HepG2 (cell line): Measurements from ENCODE around the gene TTLL8. TPM values are rescaled to one million over a fixed set of nuclear protein-coding genes. Genes with fewer than 3 reads are reported as not detected.

Source experiments
- ATAC-seq: fragments of 200-7000 bp; cut with Tn5 transposase; 3 replicates; pipeline ENCODE4 v1.9.1; 2020; ENCODE audit warnings: mild to moderate bottlenecking, moderate library complexity
- BruUV-seq: library from RNA; stranded (reverse); fragments of 400-500 nt; replicated peaks from 2 replicates; lab custom pipeline; 2021; lab: Mats Ljungman, UMichigan
- CTCF ChIA-PET: fragments of 300-600 bp; formaldehyde crosslinking; extraction: SDS; loops from one replicate; lab custom pipeline; 2021; ENCODE audit warnings: low total read pairs, inconsistent platforms, low intra/inter-chr PET ratio; lab: Yijun Ruan, JAX
- POLR2A ChIA-PET: fragments of 350-600 bp; sonication (Branson Sonifier 250); formaldehyde crosslinking; loops from one replicate; lab custom pipeline; 2020; ENCODE audit warnings: antibody characterized with exemption, inconsistent platforms; lab: Yijun Ruan, JAX
- DNase-seq: peaks from one replicate; pipeline ENCODE4 v3.0.0-alpha.2; 2015; ENCODE audit warnings: low spot score
- FAIRE-seq: peaks from 3 replicates; lab custom pipeline; 2011; peaks lifted over from hg19 to GRCh38; lab: Jason Lieb, UNC
- H2AFZ ChIP-seq: one replicate; pipeline ENCODE4 v1.6.1; 2011; ENCODE audit warnings: low read length, inconsistent platforms
- H3K27ac ChIP-seq: fragments of 300-600 bp; 3 replicates; pipeline ENCODE4 v1.8.0; 2011; ENCODE audit warnings: mixed run types, mild to moderate bottlenecking, mixed read lengths, low read length, inconsistent platforms; ENCODE audit not compliant: insufficient read depth; ENCODE audit errors: extremely low read length
- H3K27me3 ChIP-seq, 2 experiments: fragments of 200-600 bp in 1 of 2; 2 replicates in 1 of 2; 3 replicates in 1 of 2; pipeline versions ENCODE4 v1.6.0 to v1.8.0; 2011; ENCODE audit warnings: low read length in 2 of 2, mild to moderate bottlenecking in 2 of 2, moderate library complexity in 2 of 2, inconsistent platforms in 1 of 2; ENCODE audit not compliant: insufficient read depth in 2 of 2, control insufficient read depth in 1 of 2
- H3K36me3 ChIP-seq, 2 experiments: fragments of 200-600 bp in 1 of 2; replicated peaks in 1 of 2; 2 replicates in 1 of 2; 3 replicates in 1 of 2; pipeline versions ENCODE4 v1.5.1 to v1.8.0; 2011; ENCODE audit warnings: low read length in 2 of 2, inconsistent platforms in 1 of 2; ENCODE audit not compliant: insufficient read depth in 2 of 2, control insufficient read depth in 1 of 2
- H3K4me1 ChIP-seq: 2 replicates; pipeline ENCODE4 v1.5.1; 2012; ENCODE audit warnings: low read length, inconsistent platforms; ENCODE audit not compliant: insufficient read depth
- H3K4me2 ChIP-seq: 2 replicates; pipeline ENCODE4 v1.6.0; 2011; ENCODE audit warnings: low read depth, low read length, inconsistent platforms
- H3K4me3 ChIP-seq, 3 experiments: fragments of 200-600 bp in 1 of 3; sonication (generic), shearing (Covaris generic) in 1 of 3; replicated peaks in 1 of 3; 2 replicates each; pipeline ENCODE4 v1.5.1; 2011 to 2016; ENCODE audit warnings: low read length in 3 of 3, inconsistent platforms in 2 of 3, low read depth in 2 of 3, mild to moderate bottlenecking in 2 of 3, control low read depth in 1 of 3, mixed read lengths in 1 of 3; ENCODE audit not compliant: insufficient read depth in 1 of 3
- H3K79me2 ChIP-seq: one replicate; pipeline ENCODE4 v1.6.1; 2011; ENCODE audit warnings: low read length, inconsistent platforms; ENCODE audit not compliant: insufficient read depth
- H3K9ac ChIP-seq: 2 replicates; pipeline ENCODE4 v1.6.0; 2011; ENCODE audit warnings: mild to moderate bottlenecking, low read depth, low read length, inconsistent platforms; ENCODE audit not compliant: insufficient read depth
- H3K9me3 ChIP-seq: 2 replicates; pipeline ENCODE4 v1.5.1; 2012; ENCODE audit warnings: mild to moderate bottlenecking, low read length
- H4K20me1 ChIP-seq: 2 replicates; pipeline ENCODE4 v1.6.0; 2011; ENCODE audit warnings: inconsistent platforms, mild to moderate bottlenecking, low read length, moderate library complexity; ENCODE audit not compliant: insufficient read depth
- DMAP1 ChIP-seq: IDR thresholded peaks from 2 replicates; pipeline ENCODE4 v1.6.1; 2016
- HNRNPL ChIP-seq: fragments of 200-400 bp; formaldehyde crosslinking; IDR thresholded peaks from 2 replicates; pipeline ENCODE4 v1.6.1; 2017; ENCODE audit warnings: mild to moderate bottlenecking, low read depth, low read length
- IKZF5 ChIP-seq: IDR thresholded peaks from 2 replicates; pipeline ENCODE4 v1.6.1; 2018; ENCODE audit warnings: missing genetic modification reagents, mild to moderate bottlenecking, missing compliant biosample characterization
- PAX8 ChIP-seq: sonication (generic); formaldehyde crosslinking; IDR thresholded peaks from 2 replicates; pipeline ENCODE4 v1.8.0; 2022; ENCODE audit warnings: mild to moderate bottlenecking, missing genetic modification reagents, borderline replicate concordance
- TEF ChIP-seq: sonication (generic); formaldehyde crosslinking; IDR thresholded peaks from 2 replicates; pipeline ENCODE4 v1.5.0; 2020; ENCODE audit warnings: missing genetic modification reagents
- THAP9 ChIP-seq: sonication (generic); formaldehyde crosslinking; IDR thresholded peaks from 2 replicates; pipeline ENCODE4; 2020; ENCODE audit warnings: missing genetic modification reagents, mild to moderate bottlenecking, borderline replicate concordance
- ZMYM3 ChIP-seq: sonication (generic); formaldehyde crosslinking; IDR thresholded peaks from 2 replicates; pipeline ENCODE4 v1.5.1; 2020; ENCODE audit warnings: mild to moderate bottlenecking, missing genetic modification reagents
- ZNF251 ChIP-seq: sonication (generic); formaldehyde crosslinking; IDR thresholded peaks from 2 replicates; pipeline ENCODE4 v1.9.0; 2021; ENCODE audit warnings: mild to moderate bottlenecking, missing genetic modification reagents
- WGBS: methylation state at CpG from one replicate; pipeline ENCODE4 v1.1.6; 2017; ENCODE audit warnings: low lambda C conversion rate; 5-methylcytosine and 5-hydroxymethylcytosine counted together
- in situ Hi-C: cut with HindIII; loops from 2 replicates; pipeline ENCODE4 v1.10.0; 2017; ENCODE audit warnings: low pct_unique_long_range_greater_than_20kb; ENCODE audit not compliant: extremely low pct_ligation_motif_present
- intact Hi-C: fragments of 100-400 bp; cut with micrococcal nuclease; formaldehyde crosslinking; loops from one replicate; pipeline ENCODE4 v1.10.0; 2022; ENCODE audit not compliant: unreplicated experiment
- polyA plus RNA-seq, 8 experiments: library from polyadenylated mRNA; depleted of rRNA in 3 of 8; stranded (reverse) in 7 of 8; unstranded in 1 of 8; fragments of >200 nt; fragmentation: Illumina TruSeq in 4 of 8; extraction: Trizol in 4 of 8; gene quantifications; 2 replicates each; pipeline versions ENCODE4 v1.2.1 to v1.2.3, GENCODE V29; 2011 to 2016; ENCODE audit warnings: low read depth in 4 of 8, missing spikeins in 1 of 8, mixed read lengths in 1 of 8; ENCODE audit not compliant: insufficient read depth in 1 of 8
- total RNA-seq, 5 experiments: library from RNA; depleted of rRNA; stranded (reverse); fragments of >200 nt; fragmentation: Illumina TruSeq; extraction: Trizol; gene quantifications; 2 replicates each; pipeline ENCODE4 v1.2.3, GENCODE V29; 2016; ENCODE audit warnings: low read depth in 1 of 5

Gene TTLL8
- total and polyA plus RNA-seq, 2 of the 13 experiments (the other 11 are each of a cell fraction or from before 2014, with no cell fraction given) = not detected

GRCh38 chr22:50085211-50085972, 27.3 kb upstream of the TTLL8 start, which contains the start of gene MLC1:
Gene MLC1 (minus strand): TSS chr22:50085426. CDS start chr22:50084902, 524 bp downstream.
- TF ChIP-seq THAP9 (CRISPR knock-in tag) = no peak
- no peak for TF ChIP-seq ZNF251 (CRISPR knock-in tag)
- no peak for TF ChIP-seq TEF (CRISPR knock-in tag)
- TF ChIP-seq ZMYM3 = no peak
- no peak for TF ChIP-seq HNRNPL
- TF ChIP-seq PAX8 (CRISPR knock-in tag) = no peak
- TF ChIP-seq DMAP1 (CRISPR knock-in tag) = no peak
- no peak for TF ChIP-seq IKZF5 (CRISPR knock-in tag)
- TF ChIP-seq, all 625 proteins: peak for 0
- Histone ChIP-seq H3K27ac (no peak within 1 kb of the TSS), H3K27me3 (peaks cover 1 to 45% of the 10 kb centered on the region in 2 experiments; a peak in 4 of 5 replicates), H3K4me3 (no peak within 1 kb of the TSS), H3K9me3 (no peaks in the 10 kb centered on the region), H3K36me3 (no peaks in the 10 kb centered on the region), H3K79me2 (no peaks in the 10 kb centered on the region), H3K4me1 (peaks cover 16% of the 10 kb centered on the region), H2AFZ (no peak within 1 kb of the TSS), H4K20me1 (no peaks in the 10 kb centered on the region), H3K4me2 (no peak within 1 kb of the TSS), H3K9ac (no peak within 1 kb of the TSS)
- FAIRE-seq (no peak), DNase-seq (no peak), ATAC-seq (no peak)
- intact Hi-C loops = no loop called here
- 42% methylated on average over 27 of the region's 29 CpGs for WGBS
- ChIA-PET CTCF (no interaction called here), POLR2A (no interaction called here)
- in situ Hi-C loops = no loop called here
- no TSS peak for BruUV-seq
